ENCODE measurements around the gene DHRSX. TPM values are rescaled to one million over a fixed set of nuclear protein-coding genes. Genes with fewer than 3 reads are reported as not detected.
"Not testable (repeated sequence)": the region's sequence is repeated elsewhere in the genome, so short reads cannot be mapped to it uniquely, and the experiment has no call there.

The DHRSX gene
- polyA plus RNA-seq, 3 donors: 12.9 to 33.2 (median 28.3) TPM

GRCh38 chrX:2240761-2241160, 260.0 kb downstream of the DHRSX start:
- H3K79me2 ChIP-seq (ENCODE audit: insufficient read depth, low read length); H3K4me2 ChIP-seq (replicated peaks; ENCODE audit: extremely low read depth, low read length, poor library complexity, severe bottlenecking); H3K4me1 ChIP-seq (ENCODE audit: control insufficient read depth in 1 of 2, insufficient read depth in 2 of 2, low read length in 2 of 2); H3K27ac ChIP-seq (ENCODE audit: low read depth in 1 of 2, low read length in 2 of 2); H3K4me3 ChIP-seq (replicated peaks in 1 of 3; ENCODE audit: low read depth in 2 of 3, low read length in 3 of 3); H4K20me1 ChIP-seq (ENCODE audit: insufficient read depth, low read length); H2AFZ ChIP-seq (ENCODE audit: insufficient read depth, low read depth, low read length, poor library complexity, severe bottlenecking); H3K4me1 Mint-ChIP-seq; H3K27me3 Mint-ChIP-seq (ENCODE audit: low read depth in 3 of 3); H3K27me3 ChIP-seq (ENCODE audit: control insufficient read depth in 2 of 2, insufficient read depth in 2 of 2, low read length in 2 of 2); DNase-seq; H3K9ac ChIP-seq (ENCODE audit: insufficient read depth, low read length, poor library complexity, severe bottlenecking); H3K4me3 Mint-ChIP-seq; intact Hi-C loops (cut with micrococcal nuclease); H3K27ac Mint-ChIP-seq: not testable (repeated sequence)
- Mint-ChIP-seq H3K36me3 (peaks cover 34 to 37% of the 10 kb centered on the region in 2 donors), H3K9me3 (peaks cover 0 to 27% (median 2%) of the 10 kb centered on the region in 7 donors)
- Histone ChIP-seq H3K36me3 (replicated peaks in 1 of 2; ENCODE audit: control insufficient read depth in 1 of 2, insufficient read depth in 2 of 2, low read length in 2 of 2) (peaks cover 3 to 27% of the 10 kb centered on the region in 2 donors), H3K9me3 (replicated peaks in 1 of 2; ENCODE audit: control insufficient read depth in 1 of 2, insufficient read depth in 1 of 2, low read length in 2 of 2) (peaks cover 0 to 20% of the 10 kb centered on the region in 2 donors)
- WGBS (ENCODE audit: insufficient coverage): 96% methylated on average over 5 of the region's 12 CpGs

GRCh38 chrX:2237976-2238375, 262.8 kb downstream of the DHRSX start:
- TF ChIP-seq CTCF (IDR thresholded peaks at IDR 0.05): no peak
- peaks cover 2 to 27% of the 10 kb centered on the region in 2 donors for H3K36me3 ChIP-seq (replicated peaks in 1 of 2; ENCODE audit: control insufficient read depth in 1 of 2, insufficient read depth in 2 of 2, low read length in 2 of 2)
- peaks cover 0 to 2% of the 10 kb centered on the region in 2 donors for H3K4me1 ChIP-seq (ENCODE audit: control insufficient read depth in 1 of 2, insufficient read depth in 2 of 2, low read length in 2 of 2)
- DNase-seq: no peak
- Mint-ChIP-seq H3K4me3 (no peak overlapping the region), H3K27me3 (ENCODE audit: low read depth in 3 of 3) (peaks cover 0 to 3% (median 0%) of the 10 kb centered on the region in 3 donors), H3K36me3 (peaks cover 36 to 37% of the 10 kb centered on the region in 2 donors), H3K9me3 (peaks cover 0 to 14% (median 2%) of the 10 kb centered on the region in 7 donors), H3K4me1 (peaks cover 10% of the 10 kb centered on the region), H3K27ac (peak overlapping the region in 2 of 7 donors; percentile 18 to 25)
- H4K20me1 ChIP-seq (ENCODE audit: insufficient read depth, low read length): no peaks in the 10 kb centered on the region
- no peak overlapping the region for H2AFZ ChIP-seq (ENCODE audit: insufficient read depth, low read depth, low read length, poor library complexity, severe bottlenecking)
- H3K27me3 ChIP-seq (ENCODE audit: control insufficient read depth in 2 of 2, insufficient read depth in 2 of 2, low read length in 2 of 2): no peaks in the 10 kb centered on the region
- no peak overlapping the region for H3K27ac ChIP-seq (ENCODE audit: low read depth in 1 of 2, low read length in 2 of 2)
- no peaks in the 10 kb centered on the region for H3K79me2 ChIP-seq (ENCODE audit: insufficient read depth, low read length)
- intact Hi-C loops (cut with micrococcal nuclease): no loop called here
- no peak overlapping the region for H3K4me2 ChIP-seq (replicated peaks; ENCODE audit: extremely low read depth, low read length, poor library complexity, severe bottlenecking)
- no peak overlapping the region for H3K4me3 ChIP-seq (replicated peaks in 1 of 3; ENCODE audit: low read depth in 2 of 3, low read length in 3 of 3)
- WGBS (ENCODE audit: insufficient coverage): 100% methylated on average over 4 of the region's 9 CpGs
- peaks cover 0 to 9% of the 10 kb centered on the region in 2 donors for H3K9me3 ChIP-seq (replicated peaks in 1 of 2; ENCODE audit: control insufficient read depth in 1 of 2, insufficient read depth in 1 of 2, low read length in 2 of 2)
- no peak overlapping the region for H3K9ac ChIP-seq (ENCODE audit: insufficient read depth, low read length, poor library complexity, severe bottlenecking)

Data from CD14-positive monocyte (primary cell).